ENCODE data around the gene ZNF195. TPM values are rescaled to one million over a fixed set of nuclear protein-coding genes. Genes with fewer than 3 reads are reported as not detected.
"Not testable (repeated sequence)": the region's sequence is repeated elsewhere in the genome, so short reads cannot be mapped to it uniquely, and the experiment has no call there.

ZNF195 gene
- total RNA-seq, result 10 to 100 TPM; 46.8 to 53.9 TPM

DNA sequence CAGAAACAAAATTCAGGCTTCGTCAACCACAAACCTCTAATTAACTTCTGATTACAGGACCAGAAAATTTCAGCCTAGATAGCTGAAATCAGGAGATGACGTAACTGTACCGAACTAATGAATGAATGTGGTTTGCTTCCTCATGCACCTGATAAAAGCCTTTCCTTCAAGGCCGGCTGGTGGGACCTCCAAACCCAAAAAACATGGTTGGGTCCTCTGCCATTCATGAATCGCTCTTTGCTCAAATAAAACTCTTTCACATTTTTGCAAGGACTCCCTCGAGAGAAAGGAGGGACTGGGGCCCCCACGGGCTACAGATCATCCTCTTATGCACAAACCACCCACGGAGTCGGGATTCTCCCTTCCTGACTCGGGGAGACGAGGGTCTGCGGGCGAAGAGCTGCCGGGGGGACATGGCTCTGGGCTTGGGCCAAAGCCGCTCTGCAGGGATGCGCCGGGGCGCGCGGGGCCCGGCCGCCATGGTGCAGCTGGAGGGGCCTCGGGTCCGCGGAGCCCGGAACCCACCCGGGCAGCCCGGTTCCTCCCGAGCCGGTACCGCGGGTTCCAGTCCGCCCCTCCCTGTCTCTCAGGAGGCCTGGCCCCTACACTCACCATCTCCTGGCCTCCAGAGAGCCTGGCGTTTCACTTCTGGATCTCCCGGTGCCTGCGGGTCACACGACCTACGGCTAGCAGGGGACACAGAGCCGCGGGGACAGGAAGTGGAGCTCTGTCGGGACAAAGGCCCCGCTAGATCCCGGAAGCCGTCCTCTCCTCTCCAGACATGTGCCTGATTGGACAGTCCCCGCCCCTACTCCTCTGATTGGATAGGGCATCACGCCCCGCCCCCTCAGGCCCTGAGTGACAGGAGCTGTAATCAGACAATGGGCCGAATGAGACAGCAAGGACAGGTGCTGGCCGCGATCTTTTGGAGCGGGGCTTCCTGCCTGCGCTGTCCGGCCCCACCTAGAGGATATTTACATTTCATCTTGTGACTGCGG lies at the start of gene ZNF195:
ZNF195 (minus strand) TSS at position 721 of the 998 bp plus-strand sequence; CDS start at position 615, 106 bp downstream.
- H3K4me3 Mint-ChIP-seq, result peak within 1 kb of the TSS; percentile 89
- peak; percentile 100 for ATAC-seq
- H3K36me3 Mint-ChIP-seq, result peaks cover 12% of the 10 kb centered on the region
- H3K27ac Mint-ChIP-seq, result peak within 1 kb of the TSS; percentile 85 to 94
- no peaks in the 10 kb centered on the region for H3K27me3 Mint-ChIP-seq
- peaks cover 30 to 31% of the 10 kb centered on the region in 2 donors for H3K4me1 Mint-ChIP-seq (ENCODE audit: low read depth in 2 of 2)
- no peaks in the 10 kb centered on the region for H3K9me3 Mint-ChIP-seq
- peak; percentile 99 for DNase-seq (ENCODE audit: low spot score)

- not testable (repeated sequence) for DNase-seq (ENCODE audit: low spot score); H3K27ac Mint-ChIP-seq; H3K4me1 Mint-ChIP-seq (ENCODE audit: low read depth in 2 of 2); H3K36me3 Mint-ChIP-seq; ATAC-seq; H3K9me3 Mint-ChIP-seq; H3K4me3 Mint-ChIP-seq
- peaks cover 5 to 16% of the 10 kb centered on the region in 2 donors for H3K27me3 Mint-ChIP-seq
Measured at GRCh38 chr11:3428076-3428475, 49.1 kb upstream of the ZNF195 start.

DNA sequence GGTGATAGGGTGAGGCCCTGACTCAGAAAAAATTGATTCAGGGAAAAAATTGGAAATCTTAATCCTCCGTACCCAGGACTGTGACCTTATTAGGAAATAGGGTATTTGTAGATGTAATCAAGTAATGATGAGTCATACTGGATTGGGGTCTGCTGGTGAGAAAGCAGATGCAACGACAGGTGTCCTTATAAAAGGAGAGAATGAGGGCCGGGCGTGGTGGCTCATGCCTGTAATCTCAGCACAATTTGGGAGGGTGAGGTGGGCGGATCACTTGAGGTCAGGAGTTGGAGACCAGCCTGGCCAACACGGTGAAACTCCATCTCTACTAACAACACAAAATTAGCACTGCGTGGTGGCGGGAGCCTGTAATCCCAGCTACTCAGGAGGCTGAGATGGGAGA lies 47.6 kb upstream of the ZNF195 start:
- not testable (repeated sequence) for H3K9me3 Mint-ChIP-seq; H3K36me3 Mint-ChIP-seq; H3K27ac Mint-ChIP-seq; H3K4me3 Mint-ChIP-seq; H3K4me1 Mint-ChIP-seq (ENCODE audit: low read depth in 2 of 2); ATAC-seq; DNase-seq (ENCODE audit: low spot score)
- H3K27me3 Mint-ChIP-seq, result peaks cover 5 to 16% of the 10 kb centered on the region in 2 donors

DNA sequence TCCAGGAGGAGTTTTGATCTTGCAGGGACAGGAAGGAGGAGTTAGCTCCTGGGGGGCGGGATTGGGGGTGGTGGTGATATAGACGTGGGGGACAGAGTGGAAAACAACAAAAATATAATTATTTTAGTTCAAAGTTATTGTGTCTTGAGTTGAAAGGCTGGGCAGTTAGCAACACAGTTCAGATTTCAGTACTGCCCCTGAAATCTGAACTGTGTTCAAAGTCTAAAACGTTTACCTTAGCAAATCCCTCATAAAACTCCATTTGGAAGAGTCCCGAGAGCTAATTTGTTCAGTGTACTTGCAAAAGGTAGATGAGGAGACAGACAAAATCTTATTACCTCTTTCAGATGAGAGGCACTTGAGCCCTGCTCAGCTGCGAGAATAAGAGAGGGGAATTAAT lies 45.0 kb upstream of the ZNF195 start:
- not testable (repeated sequence) for H3K36me3 Mint-ChIP-seq; H3K27me3 Mint-ChIP-seq; H3K9me3 Mint-ChIP-seq; H3K27ac Mint-ChIP-seq; DNase-seq (ENCODE audit: low spot score); ATAC-seq; H3K4me1 Mint-ChIP-seq (ENCODE audit: low read depth in 2 of 2)
- peak overlapping the region; percentile 91 for H3K4me3 Mint-ChIP-seq

GRCh38 chr11:3423138-3423731 lies 44.3 kb upstream of the ZNF195 start:
- not testable (repeated sequence) for ATAC-seq; H3K27me3 Mint-ChIP-seq; H3K4me1 Mint-ChIP-seq (ENCODE audit: low read depth in 2 of 2); DNase-seq (ENCODE audit: low spot score); H3K9me3 Mint-ChIP-seq; H3K36me3 Mint-ChIP-seq
- peak overlapping the region; percentile 69 to 91 for H3K27ac Mint-ChIP-seq
- peak overlapping the region; percentile 91 for H3K4me3 Mint-ChIP-seq

GRCh38 chr11:3422380-3423137 lies 43.6 kb upstream of the ZNF195 start:
- ATAC-seq (peak; percentile 100), DNase-seq (ENCODE audit: low spot score) (peak; percentile 98)
- H3K27ac Mint-ChIP-seq, result peak overlapping the region; percentile 69 to 91
- not testable (repeated sequence) for H3K36me3 Mint-ChIP-seq; H3K4me1 Mint-ChIP-seq (ENCODE audit: low read depth in 2 of 2); H3K27me3 Mint-ChIP-seq; H3K9me3 Mint-ChIP-seq
- H3K4me3 Mint-ChIP-seq, result peak overlapping the region; percentile 91

DNA sequence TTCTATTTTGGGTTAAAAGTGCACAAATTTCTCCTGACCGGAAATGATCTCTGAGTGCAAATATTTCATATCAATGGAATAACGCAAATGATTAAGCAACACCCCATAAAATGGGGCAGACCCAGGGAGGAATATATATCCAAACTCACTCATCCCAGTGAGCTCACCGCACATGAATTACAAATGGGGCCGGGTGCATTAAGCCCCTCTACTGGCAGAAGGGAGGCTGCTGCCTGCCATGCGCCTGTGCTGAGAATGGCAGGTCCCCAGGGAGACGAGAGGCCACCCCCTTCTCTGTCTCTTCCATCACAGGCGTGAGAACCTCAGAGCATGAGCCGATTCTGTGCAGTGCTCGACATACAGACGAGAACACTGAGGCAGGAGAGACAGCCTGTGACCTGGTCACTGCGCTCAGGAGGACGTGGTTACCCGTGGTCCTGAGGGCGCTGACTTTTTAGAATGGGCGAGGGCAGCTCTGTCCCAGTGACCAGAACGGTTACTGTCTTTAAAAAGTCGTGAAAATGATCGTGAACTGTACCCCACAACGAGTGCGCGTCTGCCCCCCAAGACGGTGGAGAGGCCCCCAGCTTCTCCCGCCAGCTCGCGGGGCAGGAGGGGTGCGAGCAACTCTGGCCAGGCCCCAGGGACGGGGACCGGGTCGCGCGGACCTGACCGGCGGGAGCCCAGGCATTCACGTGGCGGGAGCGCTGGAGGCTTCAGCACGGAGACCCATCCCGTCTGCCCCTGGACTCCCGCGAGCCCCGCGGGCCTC lies 42.8 kb upstream of the ZNF195 start:
- peak overlapping the region; percentile 69 to 91 for H3K27ac Mint-ChIP-seq

GRCh38 chr11:3420281-3421042 lies 41.5 kb upstream of the ZNF195 start:
- DNase-seq (ENCODE audit: low spot score); H3K36me3 Mint-ChIP-seq; H3K4me1 Mint-ChIP-seq (ENCODE audit: low read depth in 2 of 2); H3K4me3 Mint-ChIP-seq; ATAC-seq; H3K27me3 Mint-ChIP-seq; H3K27ac Mint-ChIP-seq; H3K9me3 Mint-ChIP-seq: not testable (repeated sequence)

More for the DNA sequence above, 42.8 kb upstream of the ZNF195 start:
- not testable (repeated sequence) for H3K27me3 Mint-ChIP-seq; H3K4me1 Mint-ChIP-seq (ENCODE audit: low read depth in 2 of 2); H3K36me3 Mint-ChIP-seq; H3K9me3 Mint-ChIP-seq; DNase-seq (ENCODE audit: low spot score); ATAC-seq
- peak overlapping the region; percentile 91 for H3K4me3 Mint-ChIP-seq

DNA sequence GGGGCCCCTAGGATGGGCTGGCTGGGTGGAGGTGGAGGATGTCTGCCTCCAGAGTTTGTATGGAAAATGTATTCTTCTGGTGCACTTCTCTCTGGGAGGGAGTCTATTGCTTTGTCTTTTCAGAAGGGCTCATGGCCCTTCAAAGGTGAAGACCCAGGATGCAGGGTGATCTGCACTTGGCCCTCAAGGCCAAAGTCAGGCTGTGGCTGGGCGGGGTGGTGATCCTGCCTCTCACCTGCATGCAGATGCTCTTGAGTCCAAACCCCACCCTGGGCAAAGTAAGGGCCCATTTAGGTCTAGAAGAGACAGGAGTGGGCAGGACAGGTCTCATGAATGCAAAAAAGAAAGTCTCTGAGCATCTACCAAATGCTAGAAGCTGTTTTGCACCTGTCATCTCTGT lies 40.5 kb upstream of the ZNF195 start:
- not testable (repeated sequence) for H3K27me3 Mint-ChIP-seq; ATAC-seq; H3K27ac Mint-ChIP-seq; H3K4me1 Mint-ChIP-seq (ENCODE audit: low read depth in 2 of 2); H3K4me3 Mint-ChIP-seq; H3K9me3 Mint-ChIP-seq; H3K36me3 Mint-ChIP-seq; DNase-seq (ENCODE audit: low spot score)

DNA sequence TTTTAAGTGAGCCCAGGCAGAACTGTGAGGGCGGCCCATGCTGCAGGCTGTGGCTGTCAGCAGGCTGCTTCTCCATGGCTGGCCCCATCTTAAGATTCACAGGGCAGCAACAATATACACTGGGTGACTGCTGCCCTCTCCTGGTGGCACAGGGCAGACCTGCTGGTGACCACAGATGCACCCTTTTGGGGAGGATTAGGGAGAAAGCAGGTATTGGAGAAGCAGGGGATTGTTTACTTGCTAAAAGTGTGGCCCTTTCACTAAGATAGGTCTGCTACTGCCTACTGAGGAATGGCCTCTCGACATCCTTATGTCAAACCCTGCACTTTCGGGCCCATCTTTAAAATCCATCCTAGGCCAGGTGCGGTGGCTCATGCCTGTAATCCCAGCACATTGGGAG lies 38.1 kb upstream of the ZNF195 start:
- ATAC-seq; H3K27ac Mint-ChIP-seq; H3K4me3 Mint-ChIP-seq; H3K9me3 Mint-ChIP-seq; H3K27me3 Mint-ChIP-seq; H3K4me1 Mint-ChIP-seq (ENCODE audit: low read depth in 2 of 2); H3K36me3 Mint-ChIP-seq; DNase-seq (ENCODE audit: low spot score): not testable (repeated sequence)

- not testable (repeated sequence) for H3K4me3 Mint-ChIP-seq
Measured at GRCh38 chr11:3415301-3415700, 36.4 kb upstream of the ZNF195 start.

DNA sequence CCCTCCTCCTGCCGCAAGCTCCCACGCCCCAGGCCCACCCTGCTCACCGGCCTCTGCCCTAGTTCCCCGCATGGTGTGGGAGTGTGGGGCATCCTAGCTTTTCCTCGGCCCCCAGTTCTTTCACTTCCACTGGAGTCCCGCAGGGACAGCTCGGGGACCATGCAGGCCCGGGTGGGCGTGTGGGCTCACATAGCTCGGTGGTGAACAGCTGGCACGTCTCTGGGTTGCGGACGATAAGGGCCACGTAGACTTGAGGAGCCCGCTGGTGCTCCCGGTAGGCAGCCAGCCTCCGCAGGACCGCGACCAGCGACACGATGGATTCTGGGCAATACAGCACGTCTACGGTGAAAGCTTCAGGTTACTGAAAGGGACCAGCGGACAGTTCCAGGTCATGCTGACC lies 34.7 kb upstream of the ZNF195 start:
- H3K4me3 Mint-ChIP-seq; DNase-seq (ENCODE audit: low spot score); ATAC-seq; H3K4me1 Mint-ChIP-seq (ENCODE audit: low read depth in 2 of 2); H3K27me3 Mint-ChIP-seq; H3K9me3 Mint-ChIP-seq; H3K27ac Mint-ChIP-seq; H3K36me3 Mint-ChIP-seq: not testable (repeated sequence)

More at GRCh38 chr11:3415301-3415700, 36.4 kb upstream of the ZNF195 start:
- not testable (repeated sequence) for H3K4me1 Mint-ChIP-seq (ENCODE audit: low read depth in 2 of 2); DNase-seq (ENCODE audit: low spot score); H3K27me3 Mint-ChIP-seq; H3K9me3 Mint-ChIP-seq; ATAC-seq; H3K27ac Mint-ChIP-seq; H3K36me3 Mint-ChIP-seq

Measured in natural killer cell treated with Interleukin-12 subunit alpha and Interleukin-12 subunit beta and Interleukin-15 and Interleukin-18, amount 100 ng/mL, for 72 hours (primary cell).